Panc1 (cell line): ENCODE data around the gene TGFB1I1. TPM values are rescaled to one million over a fixed set of nuclear protein-coding genes. Genes with fewer than 3 reads are reported as not detected.

Experiments
- ATAC-seq: fragments of 200-7000 bp; cut with Tn5 transposase; 2 replicates; pipeline ENCODE4 v1.9.1; 2020; ENCODE audit warnings: mild to moderate bottlenecking, moderate library complexity
- BruUV-seq: library from RNA; stranded (reverse); fragments of 400-500 nt; replicated peaks from 2 replicates; lab custom pipeline; 2021; lab: Mats Ljungman, UMichigan
- CTCF ChIA-PET: fragments of 300-600 bp; sonication (Branson Sonifier 250); formaldehyde crosslinking; loops from one replicate; lab custom pipeline; 2022; ENCODE audit warnings: antibody characterized with exemption; lab: Charles Lee
- POLR2A ChIA-PET: fragments of 300-600 bp; sonication (Branson Sonifier 250); formaldehyde crosslinking; loops from one replicate; lab custom pipeline; 2022; ENCODE audit warnings: antibody characterized with exemption; lab: Charles Lee
- DNase-seq: peaks from one replicate; pipeline ENCODE4 v3.0.0-alpha.2; 2010; ENCODE audit warnings: low read depth, low spot score
- H3K27ac ChIP-seq: 2 replicates; pipeline ENCODE4 v1.5.1; 2011; ENCODE audit warnings: mild to moderate bottlenecking, low read length, inconsistent platforms
- H3K27me3 ChIP-seq: fragments of 200-500 bp; sonication (Bioruptor generic); 2 replicates; pipeline ENCODE4 v1.6.0; 2014; ENCODE audit warnings: low read length, inconsistent platforms; ENCODE audit not compliant: control insufficient read depth, insufficient read depth
- H3K36me3 ChIP-seq: fragments of 200-500 bp; sonication (Bioruptor generic); 2 replicates; pipeline ENCODE4 v1.5.1; 2014; ENCODE audit warnings: inconsistent platforms, mild to moderate bottlenecking, low read length, moderate library complexity; ENCODE audit not compliant: control insufficient read depth, insufficient read depth
- H3K4me1 ChIP-seq: 2 replicates; pipeline ENCODE4 v1.5.1; 2011; ENCODE audit warnings: inconsistent platforms, mild to moderate bottlenecking, low read length, moderate library complexity; ENCODE audit not compliant: control insufficient read depth, insufficient read depth
- H3K4me3 ChIP-seq, 2 experiments: 2 replicates each; pipeline ENCODE4 v1.5.1; 2011 to 2012; ENCODE audit warnings: low read depth in 2 of 2, low read length in 2 of 2, mild to moderate bottlenecking in 2 of 2, inconsistent platforms in 1 of 2, moderate library complexity in 1 of 2
- H3K9me3 ChIP-seq: fragments of 200-500 bp; sonication (Bioruptor generic); 2 replicates; pipeline ENCODE4 v1.5.1; 2014; ENCODE audit warnings: low read depth, mild to moderate bottlenecking, inconsistent platforms, low read length, moderate library complexity; ENCODE audit not compliant: control insufficient read depth, insufficient read depth
- CTCF ChIP-seq: fragments of 450-650 bp; IDR thresholded peaks from 2 replicates; pipeline ENCODE4 v1.5.1; 2017; ENCODE audit warnings: mild to moderate bottlenecking
- POLR2AphosphoS5 ChIP-seq: IDR thresholded peaks from 2 replicates; pipeline ENCODE4 v1.6.1; 2012; ENCODE audit warnings: mild to moderate bottlenecking, low read depth, low read length, moderate library complexity
- REST ChIP-seq, 2 experiments: IDR thresholded peaks; 2 replicates each; pipeline ENCODE4 v1.6.1; 2011 to 2012; ENCODE audit warnings: low read depth in 2 of 2, control low read depth in 1 of 2, low read length in 1 of 2, mild to moderate bottlenecking in 1 of 2, moderate library complexity in 1 of 2; ENCODE audit not compliant: insufficient read depth in 1 of 2
- SIN3A ChIP-seq: IDR thresholded peaks from 2 replicates; pipeline ENCODE4 v1.6.1; 2012; ENCODE audit warnings: low read depth, mild to moderate bottlenecking, low read length, moderate library complexity, borderline replicate concordance; ENCODE audit not compliant: insufficient read depth
- TCF7L2 ChIP-seq: IDR thresholded peaks from 2 replicates; pipeline ENCODE4 v1.6.1; 2011; ENCODE audit warnings: mild to moderate bottlenecking, low read depth, low read length, inconsistent platforms
- in situ Hi-C: cut with HindIII; loops from 2 replicates; pipeline ENCODE4 v1.10.0; 2016; ENCODE audit warnings: low sequenced_read_pairs, low pct_unique_long_range_greater_than_20kb
- intact Hi-C: fragments of 100-400 bp; cut with micrococcal nuclease; formaldehyde crosslinking; loops from one replicate; pipeline ENCODE4 v1.10.0; 2022; ENCODE audit not compliant: unreplicated experiment
- total RNA-seq: library from RNA; stranded (reverse); gene quantifications from one replicate; pipeline ENCODE4 v1.2.1, GENCODE V29; 2021; ENCODE audit not compliant: unreplicated experiment

Gene TGFB1I1
- total RNA-seq, 1 experiment from 2014 or later = 32.5 TPM

- ATAC-seq (no peak), DNase-seq (no peak)
Observed at GRCh38 chr16:31461201-31461920, 10.6 kb upstream of the TGFB1I1 start.

More at GRCh38 chr16:31461201-31461920, 10.6 kb upstream of the TGFB1I1 start:
- POLR2A ChIA-PET = interaction anchor here (0.9 kb wide), 1 partner anchor 252 kb away, joined by 3 read pairs; a partner anchor contains a TSS
- H3K27ac ChIP-seq = no peak overlapping the region
- CTCF ChIA-PET = interaction anchor here (0.6 to 1.0 kb wide), 2 partner anchors 235 to 343 kb away, joined by 3 read pairs; no protein-coding TSS in a partner anchor
- intact Hi-C loops (no loop called here), in situ Hi-C loops (no loop called here)
- H3K4me1 ChIP-seq = peaks cover 18% of the 10 kb centered on the region
- TF ChIP-seq TCF7L2 (no peak), CTCF (no peak), POLR2AphosphoS5 (no peak), REST (IDR thresholded peaks at IDR 0.05; ENCODE audit: insufficient read depth in 1 of 2, low read depth in 2 of 2, low read length in 1 of 2) (no peak), SIN3A (no peak)
- H3K27me3 ChIP-seq = no peaks in the 10 kb centered on the region
- H3K9me3 ChIP-seq = no peaks in the 10 kb centered on the region
- no peaks in the 10 kb centered on the region for H3K36me3 ChIP-seq
- no TSS peak for BruUV-seq
- no peak overlapping the region for H3K4me3 ChIP-seq
